Sigmoid colon (tissue), 7 donors: ENCODE data around the gene SLC25A41. TPM values are rescaled to one million over a fixed set of nuclear protein-coding genes. Genes with fewer than 3 reads are reported as not detected.
"Not testable (repeated sequence)": the region's sequence is repeated elsewhere in the genome, so short reads cannot be mapped to it uniquely, and the experiment has no call there.

Experiments used
- DNase-seq: peaks from one replicate; pipeline ENCODE4 v3.0.0-alpha.2; 2019
- H3K27ac ChIP-seq, 4 donors: fragments of 200-600 bp; sonication (generic); one replicate each; pipeline ENCODE4 v1.5.1; 2016 to 2019; ENCODE audit warnings: mild to moderate bottlenecking in 1 of 4
- H3K27me3 ChIP-seq, 3 donors: fragments of 200-600 bp; sonication (generic); one replicate each; pipeline ENCODE4 v1.5.1; 2019; ENCODE audit warnings: mild to moderate bottlenecking in 1 of 3
- H3K36me3 ChIP-seq, 4 donors: fragments of 200-600 bp; sonication (generic); one replicate each; pipeline ENCODE4 v1.5.1; 2016 to 2019
- H3K4me1 ChIP-seq, 4 donors: fragments of 200-600 bp; sonication (generic); one replicate each; pipeline ENCODE4 v1.5.1; 2017 to 2019
- H3K4me3 ChIP-seq, 4 donors: fragments of 200-600 bp; sonication (generic); one replicate each; pipeline ENCODE4 v1.5.1; 2017 to 2019; ENCODE audit warnings: mild to moderate bottlenecking in 2 of 4, moderate library complexity in 1 of 4
- H3K9me3 ChIP-seq, 4 donors: fragments of 200-600 bp in 3 of 4; sonication (generic) in 3 of 4; one replicate each; pipeline versions ENCODE4 v1.5.1 to v1.6.1; 2013 to 2019
- CTCF ChIP-seq, 4 experiments: fragments of 450-650 bp in 3 of 4; fragments of 200-600 bp in 1 of 4; IDR thresholded peaks; one replicate each; pipeline ENCODE4 v1.5.1; 2016 to 2019; ENCODE audit warnings: antibody characterized with exemption in 4 of 4, mild to moderate bottlenecking in 3 of 4, moderate library complexity in 2 of 4
- EP300 ChIP-seq, 4 donors: sonication (generic); formaldehyde crosslinking; IDR thresholded peaks; one replicate each; pipeline ENCODE4 v1.6.1; 2017; ENCODE audit warnings: antibody characterized with exemption in 4 of 4
- POLR2A ChIP-seq, 2 donors: fragments of 450-650 bp; IDR thresholded peaks; one replicate each; pipeline ENCODE4 v1.6.1; 2016; ENCODE audit warnings: antibody characterized with exemption in 2 of 2, mild to moderate bottlenecking in 2 of 2, moderate library complexity in 2 of 2
- POLR2AphosphoS5 ChIP-seq, 4 donors: sonication (generic); formaldehyde crosslinking; IDR thresholded peaks; one replicate each; pipeline ENCODE4 v1.6.1; 2017; ENCODE audit warnings: antibody characterized with exemption in 4 of 4
- WGBS, 2 donors: extraction: QIAGEN DNeasy Blood & Tissue Kit; methylation state at CpG; one replicate each; pipeline ENCODE4 v1.1.7; 2013; 5-methylcytosine and 5-hydroxymethylcytosine counted together
- intact Hi-C: fragments of 100-400 bp; cut with DNase I; formaldehyde crosslinking; loops from one replicate; pipeline ENCODE4 v1.15.1; 2023
- polyA plus RNA-seq, 3 donors: library from polyadenylated mRNA; stranded (reverse); fragments of 200-250 nt; gene quantifications; one replicate each; pipeline ENCODE4 v1.2.3, GENCODE V29; 2013
- total RNA-seq, 4 donors: library from RNA; depleted of rRNA; stranded (reverse); fragments of >200 nt; gene quantifications; one replicate each; pipeline ENCODE4 v1.1.0, GENCODE V29; 2016
- donor health status: healthy with polysubstance abuse.
- donor health status: Bipolar disorder and iron deficiency.
- donor health status: healthy.

The SLC25A41 gene
- total and polyA plus RNA-seq, 7 donors, result 0.60 to 1.4 (median 1.1) TPM; not detected in 2

- intact Hi-C loops, result no loop called here
- WGBS, 2 donors, result 91 to 92% methylated on average over 11 of the region's 11 CpGs
- Histone ChIP-seq H3K4me3 (no peak overlapping the region), H3K4me1 (no peaks in the 10 kb centered on the region), H3K9me3 (no peaks in the 10 kb centered on the region), H3K27me3 (no peaks in the 10 kb centered on the region), H3K27ac (no peak overlapping the region), H3K36me3 (peaks cover 0 to 3% (median 0%) of the 10 kb centered on the region in 4 donors)
- no peak for DNase-seq
- no peak for TF ChIP-seq EP300 (IDR thresholded peaks at IDR 0.05)
- no peak for TF ChIP-seq POLR2A (IDR thresholded peaks at IDR 0.05)
- TF ChIP-seq CTCF (IDR thresholded peaks at IDR 0.05), result no peak
- no peak for TF ChIP-seq POLR2AphosphoS5 (IDR thresholded peaks at IDR 0.05)
Observed at GRCh38 chr19:6433165-6433564, 398 bp downstream of the SLC25A41 start.

GRCh38 chr19:6431891-6432290 is 1.7 kb downstream of the SLC25A41 start:
- DNase-seq, result no peak
- H3K9me3 ChIP-seq, result no peaks in the 10 kb centered on the region
- no peaks in the 10 kb centered on the region for H3K27me3 ChIP-seq
- intact Hi-C loops, result no loop called here
- no peaks in the 10 kb centered on the region for H3K4me1 ChIP-seq
- H3K27ac ChIP-seq, result no peak overlapping the region
- no peak overlapping the region for H3K4me3 ChIP-seq
- WGBS, 2 donors, result 90 to 94% methylated on average over 11 of the region's 11 CpGs
- TF ChIP-seq EP300 (IDR thresholded peaks at IDR 0.05) (no peak), POLR2AphosphoS5 (IDR thresholded peaks at IDR 0.05) (no peak), POLR2A (IDR thresholded peaks at IDR 0.05) (no peak), CTCF (IDR thresholded peaks at IDR 0.05) (no peak)
- H3K36me3 ChIP-seq, result peaks cover 0 to 3% (median 0%) of the 10 kb centered on the region in 4 donors

GRCh38 chr19:6429419-6430221 is 3.9 kb downstream of the SLC25A41 start:
- Histone ChIP-seq H3K27me3 (no peaks in the 10 kb centered on the region), H3K27ac (no peak overlapping the region), H3K36me3 (no peaks in the 10 kb centered on the region), H3K9me3 (no peaks in the 10 kb centered on the region), H3K4me1 (peaks cover 0 to 7% (median 5%) of the 10 kb centered on the region in 4 donors), H3K4me3 (no peak overlapping the region)
- no peak for DNase-seq
- 57 to 63% methylated on average over 20 of the region's 20 CpGs for WGBS, 2 donors
- intact Hi-C loops, result loop anchor here (5.0 kb wide), 1 partner anchor 57 kb away; the partner anchor contains the start of gene ALKBH7
- TF ChIP-seq EP300 (IDR thresholded peaks at IDR 0.05) (no peak), CTCF (IDR thresholded peaks at IDR 0.05) (no peak), POLR2AphosphoS5 (IDR thresholded peaks at IDR 0.05) (no peak), POLR2A (IDR thresholded peaks at IDR 0.05) (no peak)

GRCh38 chr19:6428692-6429418 is 4.7 kb downstream of the SLC25A41 start:
- H3K27me3 ChIP-seq, H3K4me1 ChIP-seq, H3K9me3 ChIP-seq, H3K36me3 ChIP-seq, DNase-seq, H3K27ac ChIP-seq, H3K4me3 ChIP-seq: not testable (repeated sequence)
- WGBS, 2 donors, result 81 to 82% methylated on average over 2 of the region's 2 CpGs
- intact Hi-C loops, result loop anchor here (5.0 kb wide), 1 partner anchor 57 kb away; the partner anchor contains the start of gene ALKBH7

- no peak for DNase-seq
- WGBS, 2 donors, result 95 to 98% methylated on average over 18 of the region's 18 CpGs
- H3K4me1 ChIP-seq, result peaks cover 4 to 26% (median 19%) of the 10 kb centered on the region in 4 donors
- no peak for TF ChIP-seq EP300 (IDR thresholded peaks at IDR 0.05)
- TF ChIP-seq POLR2A (IDR thresholded peaks at IDR 0.05), result no peak
- no peak for TF ChIP-seq CTCF (IDR thresholded peaks at IDR 0.05)
- TF ChIP-seq POLR2AphosphoS5 (IDR thresholded peaks at IDR 0.05), result no peak
- no peak overlapping the region for H3K4me3 ChIP-seq
- intact Hi-C loops, result loop anchor here (5.0 kb wide), 1 partner anchor 55 kb away; the partner anchor contains the start of gene ALKBH7
- H3K27me3 ChIP-seq, result no peaks in the 10 kb centered on the region
- H3K36me3 ChIP-seq, result no peaks in the 10 kb centered on the region
- no peak overlapping the region for H3K27ac ChIP-seq
- H3K9me3 ChIP-seq, result no peaks in the 10 kb centered on the region
Observed at GRCh38 chr19:6427131-6427530, 6.4 kb downstream of the SLC25A41 start.
